Fibroblast of lung (primary cell): ENCODE results near the gene ZBED3.

Experiments
- EZH2 ChIP-seq: IDR thresholded peaks from 2 replicates; pipeline ENCODE4 v1.5.1; 2012; ENCODE audit warnings: low read length, control low read depth, mild to moderate bottlenecking; ENCODE audit errors: missing control alignments
- TF ChIP-seq, protein P1 (sequence below), 2 donors: IDR thresholded peaks in 1 of 2; conservative IDR thresholded peaks in 1 of 2; 1 replicate in 1 of 2; 2 replicates in 1 of 2; pipeline ENCODE4 v1.5.1; 2011 to 2012; ENCODE audit warnings: low read length in 2 of 2, control low read depth in 1 of 2, inconsistent platforms in 1 of 2, low read depth in 1 of 2, mild to moderate bottlenecking in 1 of 2

DNA sequence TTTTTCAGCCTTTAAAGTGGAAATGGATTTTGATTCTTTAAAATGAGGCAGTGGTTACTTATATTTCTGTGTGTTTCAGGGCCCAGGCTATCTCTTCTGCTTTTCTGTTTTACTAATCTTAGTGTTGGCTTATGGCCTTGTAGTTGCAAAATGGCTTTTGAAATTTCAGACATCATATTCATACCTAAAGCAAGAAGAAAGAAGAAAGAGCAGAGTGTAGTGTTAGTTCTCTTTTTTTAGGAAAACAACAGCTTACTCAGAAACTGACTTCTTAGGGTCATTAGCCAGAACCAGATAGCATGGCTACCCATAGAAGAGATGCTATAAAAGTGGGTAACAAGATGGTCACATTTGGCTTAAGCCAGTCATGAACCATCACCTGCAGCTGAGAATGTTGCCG lies 20.9 kb downstream of the ZBED3 start:
- TF ChIP-seq, protein P1, sequence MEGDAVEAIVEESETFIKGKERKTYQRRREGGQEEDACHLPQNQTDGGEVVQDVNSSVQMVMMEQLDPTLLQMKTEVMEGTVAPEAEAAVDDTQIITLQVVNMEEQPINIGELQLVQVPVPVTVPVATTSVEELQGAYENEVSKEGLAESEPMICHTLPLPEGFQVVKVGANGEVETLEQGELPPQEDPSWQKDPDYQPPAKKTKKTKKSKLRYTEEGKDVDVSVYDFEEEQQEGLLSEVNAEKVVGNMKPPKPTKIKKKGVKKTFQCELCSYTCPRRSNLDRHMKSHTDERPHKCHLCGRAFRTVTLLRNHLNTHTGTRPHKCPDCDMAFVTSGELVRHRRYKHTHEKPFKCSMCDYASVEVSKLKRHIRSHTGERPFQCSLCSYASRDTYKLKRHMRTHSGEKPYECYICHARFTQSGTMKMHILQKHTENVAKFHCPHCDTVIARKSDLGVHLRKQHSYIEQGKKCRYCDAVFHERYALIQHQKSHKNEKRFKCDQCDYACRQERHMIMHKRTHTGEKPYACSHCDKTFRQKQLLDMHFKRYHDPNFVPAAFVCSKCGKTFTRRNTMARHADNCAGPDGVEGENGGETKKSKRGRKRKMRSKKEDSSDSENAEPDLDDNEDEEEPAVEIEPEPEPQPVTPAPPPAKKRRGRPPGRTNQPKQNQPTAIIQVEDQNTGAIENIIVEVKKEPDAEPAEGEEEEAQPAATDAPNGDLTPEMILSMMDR (conservative IDR thresholded peaks at IDR 0.05 in 1 of 2, IDR thresholded peaks at IDR 0.05 in 1 of 2; ENCODE audit: low read depth in 1 of 2, low read length in 2 of 2) = no peak
- TF ChIP-seq EZH2 = no peak
